NCI-H82 (cell line): ENCODE results near the gene RIMS1.
"Not testable (repeated sequence)": the region's sequence is repeated elsewhere in the genome, so short reads cannot be mapped to it uniquely, and the experiment has no call there.

Experiments
- DNase-seq: peaks from one replicate; lab custom pipeline; 2025; lab: John Stamatoyannopoulos, UW

Gene RIMS1

GRCh38 chr6:71977884-71978283 lies 91.5 kb downstream of the RIMS1 start:
- peak; percentile 54 for DNase-seq

GRCh38 chr6:71979911-71980310 lies 93.6 kb downstream of the RIMS1 start:
- DNase-seq, result no peak

GRCh38 chr6:71982389-71982788 lies 96.0 kb downstream of the RIMS1 start:
- no peak for DNase-seq

- no peak for DNase-seq
These were observed 96.8 kb downstream of the RIMS1 start for GRCh38 chr6:71983131-71983530.

GRCh38 chr6:71994705-71995271 lies 108.4 kb downstream of the RIMS1 start:
- no peak for DNase-seq

GRCh38 chr6:71997341-71997740 lies 111.0 kb downstream of the RIMS1 start:
- DNase-seq, result no peak

- DNase-seq, result no peak
These were observed 116.1 kb downstream of the RIMS1 start for GRCh38 chr6:72002415-72002814.

GRCh38 chr6:72006591-72006990 lies 120.2 kb downstream of the RIMS1 start:
- not testable (repeated sequence) for DNase-seq

- DNase-seq, result no peak
These were observed 136.5 kb downstream of the RIMS1 start for GRCh38 chr6:72022830-72023229.

- no peak for DNase-seq
These were observed 145.1 kb downstream of the RIMS1 start for GRCh38 chr6:72031471-72031870.

- no peak for DNase-seq
These were observed 145.7 kb downstream of the RIMS1 start for GRCh38 chr6:72032086-72032485.

GRCh38 chr6:72035486-72035885 lies 149.1 kb downstream of the RIMS1 start:
- DNase-seq, result no peak

GRCh38 chr6:72035966-72036365 lies 149.6 kb downstream of the RIMS1 start:
- no peak for DNase-seq

- peak; percentile 26 for DNase-seq
These were observed 150.7 kb downstream of the RIMS1 start for GRCh38 chr6:72037006-72037405.

- peak; percentile 82 for DNase-seq
These were observed 153.8 kb downstream of the RIMS1 start for GRCh38 chr6:72040111-72040510.

- peak; percentile 30 for DNase-seq
These were observed 155.7 kb downstream of the RIMS1 start for GRCh38 chr6:72042088-72042487.

GRCh38 chr6:72048080-72048479 lies 161.7 kb downstream of the RIMS1 start:
- no peak for DNase-seq

- no peak for DNase-seq
These were observed 163.0 kb downstream of the RIMS1 start for GRCh38 chr6:72049376-72049775.

- no peak for DNase-seq
These were observed 174.9 kb downstream of the RIMS1 start for GRCh38 chr6:72061286-72061685.

GRCh38 chr6:72064399-72064975 lies 178.1 kb downstream of the RIMS1 start:
- DNase-seq, result no peak

GRCh38 chr6:72078096-72078495 lies 191.7 kb downstream of the RIMS1 start:
- DNase-seq, result no peak

GRCh38 chr6:72080260-72080941 lies 194.1 kb downstream of the RIMS1 start:
- no peak for DNase-seq

- DNase-seq, result no peak
These were observed 195.5 kb downstream of the RIMS1 start for GRCh38 chr6:72081871-72082270.

GRCh38 chr6:72083976-72084375 lies 197.6 kb downstream of the RIMS1 start:
- DNase-seq, result no peak
